Natural killer cell (primary cell): ENCODE results near the gene MARVELD1. TPM values are rescaled to one million over a fixed set of nuclear protein-coding genes. Genes with fewer than 3 reads are reported as not detected.

Experiments
- ATAC-seq, 3 donors: fragments of 150-1000 bp in 2 of 3; fragments of 200-7000 bp in 1 of 3; cut with Tn5 transposase; 1 replicate in 1 of 3; 2 replicates in 2 of 3; pipeline ENCODE4 v1.10.0; 2021; ENCODE audit warnings: mild to moderate bottlenecking in 2 of 3, moderate library complexity in 2 of 3
- DNase-seq, 2 donors: peaks; one replicate each; pipeline versions ENCODE4 v3.0.0 to v3.0.0-alpha.2; 2013 to 2021; ENCODE audit warnings: mixed read lengths in 1 of 2
- H3K27ac ChIP-seq: one replicate; pipeline ENCODE4 v1.5.1; 2013; ENCODE audit warnings: mild to moderate bottlenecking, low read length
- H3K27me3 ChIP-seq: one replicate; pipeline ENCODE4 v1.6.1; 2013; ENCODE audit warnings: low read length; ENCODE audit not compliant: control insufficient read depth, insufficient read depth
- H3K36me3 ChIP-seq: one replicate; pipeline ENCODE4 v1.6.1; 2013; ENCODE audit warnings: low read length; ENCODE audit not compliant: control insufficient read depth, insufficient read depth
- H3K4me1 ChIP-seq: one replicate; pipeline ENCODE4 v1.6.1; 2013; ENCODE audit warnings: low read length; ENCODE audit not compliant: control insufficient read depth, insufficient read depth
- H3K4me3 ChIP-seq: one replicate; pipeline ENCODE4 v1.5.1; 2013; ENCODE audit warnings: low read length
- H3K9me3 ChIP-seq: one replicate; pipeline ENCODE4 v1.6.1; 2013; ENCODE audit warnings: low read length; ENCODE audit not compliant: control insufficient read depth, insufficient read depth
- H3K27ac Mint-ChIP-seq, 2 donors: one replicate each; pipeline ENCODE4 v1.8.0; 2022; ENCODE audit warnings: mild to moderate bottlenecking in 2 of 2, mixed read lengths in 2 of 2, moderate library complexity in 1 of 2
- H3K27me3 Mint-ChIP-seq, 2 donors: one replicate each; pipeline ENCODE4 v1.8.0; 2022; ENCODE audit warnings: low read depth in 2 of 2, mixed read lengths in 2 of 2
- H3K36me3 Mint-ChIP-seq: one replicate; pipeline ENCODE4 v1.8.0; 2022; ENCODE audit warnings: mixed read lengths
- H3K4me1 Mint-ChIP-seq, 2 donors: one replicate each; pipeline ENCODE4 v1.8.0; 2022; ENCODE audit warnings: mixed read lengths in 2 of 2
- H3K4me3 Mint-ChIP-seq: one replicate; pipeline ENCODE4 v1.8.0; 2022; ENCODE audit warnings: mild to moderate bottlenecking, moderate library complexity, mixed read lengths
- H3K9me3 Mint-ChIP-seq, 2 donors: one replicate each; pipeline ENCODE4 v1.8.0; 2022; ENCODE audit warnings: mixed read lengths in 2 of 2
- CTCF ChIP-seq: fragments of 200-600 bp; IDR thresholded peaks from one replicate; pipeline ENCODE4 v1.8.0; 2022; ENCODE audit warnings: antibody characterized with exemption
- WGBS: methylation state at CpG from one replicate; pipeline ENCODE4 v1.1.7; 2013; ENCODE audit warnings: missing lambda C conversion rate; ENCODE audit not compliant: insufficient coverage; 5-methylcytosine and 5-hydroxymethylcytosine counted together
- intact Hi-C: fragments of 100-400 bp; cut with micrococcal nuclease; formaldehyde crosslinking; loops from one replicate; pipeline ENCODE4 v1.14.2; 2022
- total RNA-seq, 4 donors: library from RNA; stranded (reverse); fragments of 120-200 nt in 1 of 4; gene quantifications; one replicate each; pipeline versions ENCODE4 v1.2.3 to v1.2.4, GENCODE V29; 2013 to 2022

Gene MARVELD1
- total RNA-seq, 3 donors from 2014 or later (not counting 1 experiment from before 2014, with no cell fraction given) = 0.40 to 0.84 (median 0.40) TPM

GRCh38 chr10:97669571-97669970 lies 44.0 kb upstream of the MARVELD1 start:
- Mint-ChIP-seq H3K4me1 (peaks cover 15 to 18% of the 10 kb centered on the region in 2 donors), H3K36me3 (peaks cover 13% of the 10 kb centered on the region), H3K27me3 (no peaks in the 10 kb centered on the region), H3K9me3 (no peaks in the 10 kb centered on the region), H3K4me3 (no peak overlapping the region), H3K27ac (no peak overlapping the region)
- Histone ChIP-seq H3K27ac (no peak overlapping the region), H3K4me3 (no peak overlapping the region), H3K4me1 (no peaks in the 10 kb centered on the region), H3K9me3 (no peaks in the 10 kb centered on the region), H3K36me3 (peaks cover 30% of the 10 kb centered on the region), H3K27me3 (no peaks in the 10 kb centered on the region)
- DNase-seq = no peak
- TF ChIP-seq CTCF = no peak
- intact Hi-C loops = no loop called here
- ATAC-seq = no peak
- 100% methylated on average over 1 of the region's 1 CpG for WGBS

GRCh38 chr10:97673736-97674525 lies 39.6 kb upstream of the MARVELD1 start:
- no peak overlapping the region for H3K4me3 ChIP-seq
- H3K9me3 Mint-ChIP-seq = no peaks in the 10 kb centered on the region
- ATAC-seq = no peak
- H3K27me3 Mint-ChIP-seq = no peaks in the 10 kb centered on the region
- no peaks in the 10 kb centered on the region for H3K4me1 Mint-ChIP-seq
- no peak overlapping the region for H3K4me3 Mint-ChIP-seq
- H3K9me3 ChIP-seq = no peaks in the 10 kb centered on the region
- intact Hi-C loops = no loop called here
- peaks cover 6% of the 10 kb centered on the region for H3K4me1 ChIP-seq
- TF ChIP-seq CTCF = no peak
- 93% methylated on average over 8 of the region's 8 CpGs for WGBS
- DNase-seq = no peak
- no peaks in the 10 kb centered on the region for H3K36me3 Mint-ChIP-seq
- no peak overlapping the region for H3K27ac ChIP-seq
- H3K27ac Mint-ChIP-seq = no peak overlapping the region
- H3K36me3 ChIP-seq = peaks cover 29% of the 10 kb centered on the region
- no peaks in the 10 kb centered on the region for H3K27me3 ChIP-seq

- H3K27me3 Mint-ChIP-seq = no peaks in the 10 kb centered on the region
These were observed 38.3 kb upstream of the MARVELD1 start for GRCh38 chr10:97675222-97675621.

More at GRCh38 chr10:97675222-97675621, 38.3 kb upstream of the MARVELD1 start:
- intact Hi-C loops = no loop called here
- H3K36me3 ChIP-seq = peaks cover 29% of the 10 kb centered on the region
- H3K4me3 ChIP-seq = no peak overlapping the region
- no peak overlapping the region for H3K27ac ChIP-seq
- Mint-ChIP-seq H3K9me3 (no peaks in the 10 kb centered on the region), H3K27ac (no peak overlapping the region), H3K4me1 (no peaks in the 10 kb centered on the region), H3K4me3 (no peak overlapping the region), H3K36me3 (no peaks in the 10 kb centered on the region)
- no peak for DNase-seq
- no peaks in the 10 kb centered on the region for H3K9me3 ChIP-seq
- no peaks in the 10 kb centered on the region for H3K27me3 ChIP-seq
- WGBS = 97% methylated on average over 9 of the region's 9 CpGs
- H3K4me1 ChIP-seq = peaks cover 6% of the 10 kb centered on the region
- no peak for TF ChIP-seq CTCF
- ATAC-seq = no peak
